HG03432 (cell line): ENCODE measurements around the gene GNPTG.

Source experiments
- ATAC-seq: cut with Tn5 transposase; IDR thresholded peaks from one replicate; pipeline ENCODE4 v1.9.1; 2021; ENCODE audit warnings: mild to moderate bottlenecking, moderate library complexity; ENCODE audit not compliant: unreplicated experiment

GNPTG gene

DNA sequence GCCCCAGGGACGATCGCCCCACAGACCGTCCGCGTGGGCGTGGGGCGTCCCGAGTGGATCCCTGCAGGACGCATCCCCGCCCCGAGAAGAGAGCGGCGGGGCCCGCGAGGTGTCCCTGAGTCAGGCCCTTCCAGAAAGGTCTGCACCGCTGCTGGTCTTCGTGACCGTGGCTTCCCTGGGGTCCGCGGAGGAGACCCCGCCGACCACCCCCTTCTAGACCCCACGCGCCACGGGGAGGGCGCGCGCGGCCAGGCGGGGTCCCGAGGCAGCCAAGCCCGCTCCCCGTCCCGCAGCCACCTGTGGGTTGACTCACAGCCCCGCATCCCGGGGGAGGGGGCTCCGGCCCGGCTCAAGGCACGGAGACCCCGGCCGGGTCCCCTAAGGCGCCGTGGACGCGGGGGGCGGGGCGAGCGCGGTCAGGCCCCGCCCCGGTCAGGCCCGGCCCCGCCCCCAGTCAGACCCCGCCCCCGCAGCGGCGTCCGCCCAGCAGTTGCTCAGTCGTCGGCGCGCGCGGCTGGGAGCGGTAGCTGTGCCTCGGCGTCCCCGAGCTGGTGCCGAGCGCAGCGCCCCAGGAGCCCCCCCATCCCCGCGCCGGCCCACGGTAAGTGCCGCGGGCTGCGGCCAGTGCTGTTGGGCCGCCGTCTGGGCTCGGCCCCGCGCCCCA, 18.4 kb upstream of the GNPTG start, which contains the start of gene BAIAP3:
BAIAP3 (plus strand) TSS at position 497 of the 664 bp plus-strand sequence. CDS start 4,905 bp downstream, outside the sequence.
- ATAC-seq, result no peak

DNA sequence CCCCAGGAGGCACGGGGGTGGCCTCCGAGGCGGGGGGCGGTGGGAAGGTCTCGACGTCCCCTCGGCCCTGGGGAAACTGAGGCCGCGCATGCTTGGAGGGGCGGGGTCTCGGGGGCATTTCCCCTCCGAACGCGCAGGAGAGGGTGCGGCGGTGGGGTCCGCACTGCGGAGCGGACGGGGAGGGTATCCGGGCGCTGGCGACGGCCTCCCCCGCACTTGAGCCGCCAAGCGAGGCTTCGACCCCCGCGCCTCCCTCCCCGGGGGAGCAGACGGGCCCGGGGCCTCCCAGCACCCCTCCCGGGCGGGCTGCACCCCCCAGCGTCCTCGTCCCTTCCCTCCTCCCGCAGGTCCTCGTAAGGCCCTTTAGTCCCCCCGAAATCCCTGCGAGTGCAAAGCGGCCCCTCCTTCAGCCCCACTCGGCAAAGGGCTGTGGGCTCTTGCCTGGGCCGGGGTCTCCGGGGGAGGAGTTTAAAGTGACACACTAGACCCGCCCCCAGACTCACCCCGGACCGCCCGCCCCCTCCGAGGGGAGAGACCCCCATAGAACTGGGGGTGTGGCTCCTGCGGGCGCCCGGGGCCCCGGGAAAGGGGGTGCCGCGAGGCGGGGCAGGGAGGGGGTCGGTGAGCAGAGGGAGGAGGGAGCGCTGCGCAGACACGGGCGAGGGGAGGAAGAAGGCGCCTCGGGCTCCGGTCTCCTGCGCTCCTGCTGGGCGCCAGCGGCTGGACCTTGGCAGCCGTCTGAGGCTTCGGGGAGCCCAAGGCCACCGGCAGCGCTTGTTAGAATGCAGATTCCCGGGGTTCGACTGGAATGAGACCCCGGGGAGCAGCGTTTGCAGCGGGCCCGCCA, 17.7 kb upstream of the GNPTG start:
- no peak for ATAC-seq

DNA sequence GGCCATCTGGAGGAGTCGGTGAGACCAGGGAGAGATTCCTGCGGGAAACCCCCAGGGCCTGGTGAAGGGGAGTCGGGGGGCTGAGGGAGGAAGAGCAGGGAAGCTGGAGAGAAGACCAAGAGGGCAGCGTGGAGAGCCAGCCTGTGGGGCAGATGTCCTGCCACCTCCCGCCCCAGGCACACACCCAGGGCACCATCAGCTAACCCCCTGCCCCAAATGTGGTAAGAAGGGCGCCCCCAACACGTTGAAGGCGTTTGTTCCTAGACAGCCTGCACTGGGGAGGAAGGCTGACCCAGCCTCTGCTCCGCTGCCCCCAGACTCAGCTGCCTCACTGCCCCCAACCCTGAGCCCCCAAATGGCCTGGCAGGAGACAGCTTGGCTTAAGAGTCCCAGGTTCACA, 17.0 kb upstream of the GNPTG start:
- no peak for ATAC-seq

DNA sequence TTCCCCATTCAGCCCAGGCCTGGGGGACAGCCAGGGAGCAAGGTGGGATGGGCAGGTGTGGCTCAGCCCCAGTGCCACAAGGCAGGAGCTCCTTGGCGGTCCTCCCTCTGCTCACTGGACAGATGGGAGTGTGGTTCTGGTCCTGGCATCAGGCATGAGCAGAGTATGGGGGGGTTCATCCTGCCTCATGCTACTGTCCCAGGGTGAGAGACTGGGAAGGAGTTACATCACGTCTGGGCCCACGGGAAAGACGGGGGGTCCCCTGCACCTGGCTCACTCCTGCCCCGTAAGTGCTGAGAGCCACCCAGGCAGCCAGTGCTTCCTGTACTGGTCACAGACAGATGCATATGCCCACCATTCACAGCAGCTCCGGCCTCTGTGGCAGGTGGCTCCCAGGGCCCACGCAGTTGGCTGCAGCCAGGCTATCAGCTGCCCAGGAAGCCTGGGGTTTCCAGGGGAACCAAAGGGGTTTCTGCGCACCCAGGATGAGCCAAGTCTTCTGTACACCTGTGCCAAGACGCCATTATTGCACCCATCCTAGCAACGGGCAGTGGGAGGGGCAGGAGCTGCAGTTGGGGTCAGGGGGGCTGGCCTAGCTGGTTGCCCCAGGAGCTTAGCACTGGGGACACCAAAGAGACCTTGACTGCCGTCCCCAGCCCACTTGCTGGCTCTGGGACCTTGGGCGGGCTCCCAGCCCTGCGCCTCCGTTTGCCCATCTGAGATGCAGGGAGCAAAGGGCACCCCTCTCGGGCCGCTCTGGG, 16.3 kb upstream of the GNPTG start:
- no peak for ATAC-seq

DNA sequence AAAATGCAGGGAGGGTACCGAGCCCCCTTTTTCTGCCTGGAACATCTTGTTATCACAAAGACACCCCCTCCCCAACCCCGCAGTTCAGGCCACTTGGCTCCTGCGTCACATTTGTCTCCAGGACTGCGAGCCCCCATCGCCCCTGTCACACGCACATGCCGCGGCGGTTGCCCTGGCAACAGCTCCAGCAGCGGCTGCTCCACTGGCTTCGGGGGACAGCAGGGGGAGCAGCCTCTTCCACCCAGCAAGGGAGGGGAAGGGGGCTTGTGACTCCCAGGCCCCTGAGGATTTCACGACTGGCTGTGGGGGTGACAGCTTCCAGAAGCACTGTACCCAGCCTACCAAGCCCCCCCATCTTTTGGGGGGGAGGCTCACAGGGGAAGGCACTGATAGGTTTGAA, 15.7 kb upstream of the GNPTG start:
- ATAC-seq, result no peak

DNA sequence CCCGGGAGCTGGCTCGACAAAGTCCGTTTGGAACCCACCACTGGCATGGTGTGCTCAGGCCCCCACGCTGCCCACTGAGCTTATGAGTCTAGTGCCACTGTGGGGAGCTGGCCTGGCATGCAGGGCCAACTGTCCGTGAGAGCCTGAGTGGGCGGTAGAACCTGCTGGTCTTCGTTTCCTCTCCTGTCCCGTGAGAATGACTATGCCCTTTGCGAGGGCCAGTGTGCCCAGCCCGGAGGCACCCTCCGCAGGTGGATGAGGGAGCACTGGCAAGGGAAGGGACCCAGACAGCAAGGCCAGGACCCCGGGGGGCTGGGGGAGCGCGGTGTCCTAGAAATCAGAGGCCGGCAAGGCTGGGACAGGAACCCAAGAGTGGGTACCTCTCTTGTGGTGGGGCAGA, 15.1 kb upstream of the GNPTG start:
- no peak for ATAC-seq

DNA sequence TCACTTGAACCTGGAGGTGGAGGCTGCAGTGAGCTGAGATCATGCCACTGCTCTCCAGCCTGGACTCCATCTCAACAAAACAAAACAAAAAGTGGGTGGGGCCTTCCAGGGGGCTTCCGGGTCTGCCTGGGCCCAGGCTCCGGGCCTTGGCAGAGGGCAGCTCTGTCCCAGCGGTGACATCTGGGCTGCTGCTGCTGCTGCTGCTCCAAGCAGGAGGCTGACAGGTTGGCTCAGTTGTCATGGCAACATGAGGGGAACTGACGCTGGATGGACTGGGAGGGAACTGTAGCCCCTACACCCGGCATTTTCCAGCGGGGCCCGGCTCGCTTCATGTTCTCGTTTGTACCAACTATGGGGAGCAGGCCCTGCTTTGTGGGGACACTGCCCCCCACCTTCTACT, 14.2 kb upstream of the GNPTG start:
- no peak for ATAC-seq

DNA sequence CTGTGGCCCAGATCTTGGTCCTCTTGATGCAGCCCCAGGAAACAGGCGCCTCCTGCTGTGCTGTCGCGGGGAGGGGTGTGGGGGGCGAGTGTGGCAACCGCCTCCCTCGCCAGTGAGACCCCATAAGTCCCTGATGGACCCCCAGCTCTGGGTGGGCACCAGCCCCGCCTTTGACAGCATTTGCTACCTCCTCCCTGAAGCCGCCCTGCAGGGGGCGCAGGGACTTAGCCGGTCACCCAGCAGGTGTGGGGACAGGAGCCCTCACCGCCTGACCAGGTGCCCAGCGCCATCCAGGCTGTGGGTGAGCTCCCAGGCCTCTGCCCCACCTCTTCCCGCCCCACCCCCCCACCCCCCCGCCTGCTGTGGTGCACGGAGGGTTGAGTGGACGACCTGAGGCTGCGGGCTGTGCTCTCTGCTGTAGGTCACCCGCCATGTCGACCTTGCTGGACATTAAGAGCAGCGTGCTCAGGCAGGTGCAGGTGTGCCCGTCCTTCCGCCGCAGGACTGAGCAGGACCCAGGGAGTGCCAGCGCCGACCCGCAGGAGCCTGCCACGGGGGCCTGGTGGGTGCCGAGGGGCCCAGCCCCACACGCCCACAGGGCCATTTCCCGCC, 13.5 kb upstream of the GNPTG start:
- no peak for ATAC-seq

DNA sequence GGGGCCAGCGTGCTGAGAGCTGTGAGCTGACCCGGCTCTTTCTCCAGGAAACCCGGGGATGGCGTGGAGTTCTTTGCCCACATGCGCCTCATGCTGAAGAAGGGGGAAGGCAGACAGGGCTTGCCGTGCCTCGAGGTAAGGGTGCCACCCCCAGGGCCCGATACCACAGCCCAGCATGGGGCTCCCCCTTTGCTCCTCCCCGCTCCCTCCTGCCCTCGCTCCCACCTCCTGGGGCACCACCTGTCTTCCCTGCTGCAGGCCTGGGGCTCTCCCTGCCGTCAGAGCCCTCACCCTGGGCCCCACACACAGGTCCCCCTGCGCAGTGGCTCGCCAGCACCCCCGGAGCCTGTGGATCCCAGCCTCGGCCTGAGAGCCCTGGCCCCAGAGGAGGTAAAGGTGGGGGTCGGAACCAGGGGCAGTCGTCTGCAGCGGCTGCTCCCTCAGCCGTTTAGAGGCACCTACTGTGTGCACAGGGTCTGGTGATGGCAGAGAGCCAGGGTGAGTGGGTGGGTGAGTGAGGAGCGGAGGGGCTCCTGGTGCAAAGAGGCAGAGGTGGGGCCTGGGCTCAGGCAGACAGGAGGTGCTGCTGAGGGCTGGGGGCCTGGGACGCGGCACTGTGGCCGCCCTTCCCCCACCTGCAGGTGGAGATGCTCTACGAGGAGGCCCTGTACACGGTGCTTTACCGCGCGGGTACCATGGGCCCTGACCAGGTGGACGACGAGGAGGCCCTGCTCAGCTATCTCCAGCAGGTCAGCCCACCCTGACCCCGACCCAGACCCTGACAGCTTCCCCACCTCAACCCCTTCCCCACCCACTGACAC, 12.7 kb upstream of the GNPTG start:
- no peak for ATAC-seq

DNA sequence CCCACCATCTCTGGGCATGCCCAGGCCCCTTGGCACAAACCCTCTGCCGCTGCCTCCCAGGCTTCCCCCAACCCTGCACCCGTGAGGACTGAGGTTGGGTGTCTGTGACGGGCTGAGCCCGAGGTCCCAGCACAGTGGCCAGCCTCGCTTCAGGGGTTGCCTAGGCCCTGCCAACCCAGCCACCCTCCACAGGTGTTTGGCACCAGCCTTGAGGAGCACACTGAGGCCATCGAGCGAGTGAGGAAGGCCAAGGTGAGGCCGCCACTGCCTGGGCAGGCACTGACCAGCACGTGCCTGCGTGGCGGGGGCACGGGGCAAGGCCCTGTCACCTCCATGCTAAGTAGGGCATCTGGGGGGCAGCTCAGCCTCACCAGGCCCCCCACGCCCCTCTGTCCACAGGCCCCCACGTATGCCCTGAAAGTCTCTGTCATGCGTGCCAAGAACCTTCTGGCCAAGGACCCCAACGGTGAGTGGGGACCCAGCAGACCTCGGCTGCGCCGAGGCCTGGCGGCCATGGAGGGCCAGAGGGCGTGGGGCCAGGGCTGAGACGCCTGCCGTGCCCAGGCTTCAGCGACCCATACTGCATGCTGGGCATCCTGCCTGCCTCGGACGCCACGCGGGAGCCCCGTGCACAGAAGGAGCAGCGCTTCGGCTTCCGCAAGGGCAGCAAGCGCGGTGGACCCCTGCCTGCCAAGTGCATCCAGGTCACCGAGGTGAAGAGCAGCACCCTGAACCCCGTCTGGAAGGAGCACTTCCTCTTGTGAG, 10.8 kb upstream of the GNPTG start:
- ATAC-seq, result no peak

DNA sequence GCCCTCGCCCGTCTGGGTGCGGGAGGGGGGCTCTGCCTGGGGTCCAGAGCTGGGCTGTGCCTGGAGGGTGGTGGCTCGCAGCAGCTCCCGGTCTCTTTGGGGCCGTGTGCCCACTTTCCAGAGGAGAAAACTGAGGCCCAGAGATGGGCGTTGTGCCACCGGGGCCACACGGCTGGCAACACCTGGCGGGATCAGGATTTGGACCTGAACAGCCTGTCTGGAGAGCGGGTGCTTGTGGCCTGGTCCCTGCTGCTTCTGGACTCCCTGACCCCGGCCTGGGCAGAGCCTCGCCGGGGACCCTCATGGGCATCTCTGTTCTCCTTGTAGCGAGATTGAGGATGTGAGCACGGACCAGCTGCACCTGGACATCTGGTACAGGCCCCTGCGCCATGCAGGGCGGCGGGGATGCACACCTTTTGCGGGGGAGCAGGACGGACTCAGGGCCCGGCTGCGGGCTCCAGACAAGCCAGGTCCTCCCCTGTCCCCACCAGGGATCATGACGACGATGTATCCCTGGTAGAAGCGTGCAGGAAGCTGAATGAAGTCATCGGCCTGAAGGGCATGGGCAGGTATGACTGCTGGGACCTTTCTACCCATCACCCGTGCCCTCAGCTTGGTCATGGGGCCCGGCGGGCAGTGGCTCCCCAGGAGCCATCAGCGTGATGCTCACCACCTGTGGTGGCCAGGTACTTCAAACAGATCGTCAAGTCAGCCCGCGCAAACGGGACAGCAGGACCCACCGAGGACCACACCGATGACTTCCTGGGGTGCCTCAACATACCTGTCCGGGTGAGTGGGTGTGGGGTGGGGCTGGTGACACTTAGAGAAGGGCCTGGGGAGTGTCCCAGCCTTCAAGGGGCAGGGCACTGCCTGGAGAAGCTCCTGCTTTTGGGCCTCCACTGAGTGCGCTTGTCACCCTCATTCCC, 10.0 kb upstream of the GNPTG start:
- ATAC-seq, result no peak

DNA sequence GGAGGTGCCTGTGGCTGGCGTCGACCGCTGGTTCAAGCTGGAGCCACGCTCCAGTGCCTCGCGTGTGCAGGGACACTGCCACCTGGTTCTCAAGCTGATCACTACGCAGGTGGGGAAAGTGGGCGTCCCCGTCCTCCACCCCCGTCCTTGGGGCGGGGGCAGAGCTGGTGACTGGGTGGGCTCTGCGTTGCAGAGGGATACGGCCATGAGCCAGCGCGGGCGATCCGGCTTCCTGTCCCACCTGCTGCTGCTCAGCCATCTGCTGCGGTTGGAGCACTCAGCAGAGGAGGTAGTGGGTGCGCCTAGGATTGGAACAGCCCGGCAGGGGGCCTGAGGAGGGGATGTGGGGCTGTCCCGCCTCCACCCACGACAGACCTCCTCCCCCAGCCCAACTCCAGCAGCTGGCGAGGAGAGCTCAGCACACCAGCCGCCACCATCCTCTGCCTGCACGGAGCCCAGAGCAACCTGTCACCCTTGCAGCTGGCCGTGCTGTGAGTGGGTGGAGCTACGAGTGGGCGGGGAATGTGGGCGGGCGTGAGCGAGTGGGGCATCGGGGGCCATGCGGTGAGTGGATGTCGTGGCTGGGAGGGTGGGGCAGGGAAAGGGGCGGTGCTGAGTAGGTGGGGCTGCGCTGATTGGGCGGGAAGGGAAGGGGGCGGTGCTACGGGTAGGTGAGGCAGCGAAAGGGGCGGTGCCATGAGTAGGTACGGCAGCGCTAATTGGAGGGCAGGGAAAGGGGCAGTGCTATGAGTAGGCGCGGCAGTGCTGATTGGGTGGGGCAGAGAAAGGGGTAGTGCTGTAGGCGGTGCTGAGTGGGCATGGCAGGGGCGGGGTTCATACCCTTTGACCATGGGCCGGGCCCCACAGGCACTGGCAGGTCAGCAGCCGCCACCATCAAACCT, 9.0 kb upstream of the GNPTG start:
- ATAC-seq, result peak; percentile 81

DNA sequence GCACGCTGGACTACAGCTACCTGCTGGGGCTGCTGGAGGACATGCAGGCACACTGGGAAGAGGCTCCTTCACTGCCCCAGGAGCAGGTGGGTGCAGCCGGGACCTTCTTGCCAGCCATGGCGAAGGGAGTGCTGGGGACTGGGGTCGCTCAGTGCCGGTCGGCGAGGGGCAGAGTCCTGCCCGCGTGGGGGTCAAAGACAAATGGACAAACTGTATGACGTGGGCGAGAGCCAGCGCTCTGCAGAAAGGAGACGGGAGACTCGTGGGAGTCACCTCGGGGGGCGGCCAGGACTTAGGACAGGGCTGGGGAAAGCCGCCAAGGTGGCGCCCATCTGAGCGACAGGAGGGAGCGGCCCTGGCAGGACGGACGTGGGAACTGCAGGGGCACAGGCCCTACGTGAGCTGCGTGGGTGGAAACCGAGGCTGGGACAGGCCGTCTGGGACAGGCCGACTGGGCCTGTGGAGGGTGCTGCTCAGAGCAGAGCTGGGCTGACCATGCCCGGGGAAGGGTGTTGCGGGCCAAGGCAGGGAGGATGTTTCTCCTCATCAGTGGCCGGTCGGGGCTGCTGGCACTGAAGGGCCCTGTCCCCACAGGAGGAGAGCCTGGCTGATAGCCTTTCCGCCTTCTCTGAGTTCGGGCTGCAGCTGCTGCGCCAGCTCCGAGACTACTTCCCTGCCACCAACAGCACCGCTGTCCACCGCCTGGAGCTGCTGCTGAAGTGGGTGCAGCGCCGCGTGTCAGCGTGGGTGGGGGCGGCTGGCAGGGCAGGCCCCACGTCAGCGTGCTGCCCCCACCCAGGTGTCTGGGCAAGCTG, 8.1 kb upstream of the GNPTG start:
- ATAC-seq, result no peak

DNA sequence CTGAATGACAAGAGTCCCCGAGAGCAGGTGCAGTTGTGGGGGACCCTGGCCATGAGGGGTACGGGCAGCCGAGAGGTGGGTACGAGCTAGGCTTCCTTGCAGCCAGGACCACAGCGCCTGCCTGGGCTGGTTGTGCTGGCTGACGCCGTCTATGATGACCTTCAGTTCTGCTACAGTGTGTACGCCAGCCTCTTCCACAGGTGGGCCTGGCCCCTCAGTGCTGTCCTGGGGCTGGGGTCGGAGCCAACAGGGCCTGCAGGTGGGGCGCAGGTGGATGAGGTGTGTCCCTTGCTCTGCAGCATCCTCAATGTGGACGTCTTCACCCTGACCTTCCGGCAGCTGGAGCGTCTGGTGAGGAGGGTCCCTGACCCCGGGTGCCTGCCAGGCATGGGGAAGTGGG, 7.2 kb upstream of the GNPTG start:
- ATAC-seq, result no peak

DNA sequence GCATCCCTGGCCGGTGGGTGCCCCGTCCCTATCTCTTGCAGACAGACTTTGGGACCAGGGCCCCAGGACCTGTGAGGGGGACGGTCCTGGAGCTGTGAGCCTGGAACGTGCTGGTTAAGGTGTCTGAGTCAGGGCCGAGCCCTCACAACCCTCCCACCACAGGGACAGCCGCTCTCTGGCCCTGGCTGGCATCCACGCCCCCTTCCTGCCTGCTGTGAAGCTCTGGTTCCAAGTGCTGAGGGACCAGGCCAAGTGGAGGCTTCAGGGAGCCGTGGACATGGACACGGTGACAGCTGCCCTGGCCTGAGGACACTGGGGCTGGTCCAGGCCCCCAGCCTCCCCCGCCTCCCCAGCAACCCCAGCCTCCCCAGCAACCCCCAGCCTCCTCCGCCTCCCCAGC, 6.6 kb upstream of the GNPTG start:
- ATAC-seq, result no peak

DNA sequence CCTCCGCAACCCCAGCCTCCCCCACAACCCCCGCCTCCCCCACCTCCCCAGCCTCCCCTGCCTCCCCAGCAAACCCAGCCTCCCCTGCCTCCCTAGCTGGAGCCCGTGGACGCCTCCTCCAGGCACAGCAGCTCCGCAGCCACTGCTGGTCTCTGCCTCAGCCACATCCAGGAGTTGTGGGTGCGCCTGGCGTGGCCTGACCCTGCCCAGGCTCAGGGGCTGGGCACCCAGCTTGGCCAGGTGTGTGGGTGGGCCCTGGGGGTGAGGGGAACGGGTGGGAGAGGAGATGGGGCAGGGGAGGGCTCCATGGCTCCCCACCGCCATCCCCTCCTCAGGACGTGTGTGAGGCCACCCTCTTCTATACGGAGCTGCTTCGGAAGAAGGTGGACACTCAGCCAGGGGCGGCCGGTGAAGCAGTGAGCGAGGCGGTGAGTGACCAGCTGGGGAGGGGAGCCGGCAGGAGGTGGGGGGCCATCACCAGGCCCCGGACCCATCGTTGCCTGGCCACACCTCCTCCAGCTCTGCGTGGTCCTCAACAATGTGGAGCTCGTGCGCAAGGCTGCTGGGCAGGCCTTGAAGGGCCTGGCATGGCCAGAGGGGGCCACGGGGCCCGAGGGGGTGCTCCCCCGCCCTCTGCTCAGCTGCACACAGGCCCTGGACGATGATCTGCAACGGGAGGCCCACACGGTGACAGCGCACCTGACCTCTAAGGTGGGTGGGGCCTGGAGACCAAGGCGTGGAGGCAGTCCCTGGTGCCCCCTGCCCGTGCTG, 5.9 kb upstream of the GNPTG start:
- no peak for ATAC-seq
